B cell (primary cell): Measurements from ENCODE around the gene ASPSCR1. TPM values are rescaled to one million over a fixed set of nuclear protein-coding genes. Genes with fewer than 3 reads are reported as not detected.

ENCODE experiments used
- ATAC-seq: fragments of 200-7000 bp; cut with Tn5 transposase; one replicate; pipeline ENCODE4 v1.10.0; 2021; ENCODE audit warnings: low read depth, mild to moderate bottlenecking, moderate number of reproducible peaks, moderate library complexity
- CTCF ChIA-PET: fragments of 350-600 bp; sonication (Branson Sonifier 250); formaldehyde crosslinking; loops from one replicate; lab custom pipeline; 2021; ENCODE audit warnings: antibody characterized with exemption, inconsistent platforms; lab: Charles Lee
- POLR2A ChIA-PET: fragments of 350-600 bp; sonication (Branson Sonifier 250); formaldehyde crosslinking; loops from one replicate; lab custom pipeline; 2021; ENCODE audit warnings: antibody characterized with exemption; lab: Charles Lee
- DNase-seq: peaks from one replicate; pipeline ENCODE4 v3.0.0; 2013
- H2AFZ ChIP-seq: 2 replicates; pipeline ENCODE4 v1.6.1; 2012; ENCODE audit warnings: mild to moderate bottlenecking, low read depth, low read length; ENCODE audit not compliant: insufficient read depth, poor library complexity, severe bottlenecking
- H3K27ac ChIP-seq, 2 donors: 1 replicate in 1 of 2; 2 replicates in 1 of 2; pipeline ENCODE4 v1.5.1; 2012 to 2013; ENCODE audit warnings: low read length in 2 of 2, mild to moderate bottlenecking in 2 of 2, moderate library complexity in 1 of 2
- H3K27me3 ChIP-seq, 4 experiments: fragments of 200-600 bp in 1 of 4; sonication (generic) in 1 of 4; replicated peaks in 1 of 4; 1 replicate in 2 of 4; 2 replicates in 2 of 4; pipeline versions ENCODE4 v1.6.1 to v1.7.0; 2013 to 2016; ENCODE audit warnings: low read length in 3 of 4, mild to moderate bottlenecking in 2 of 4, mixed read lengths in 1 of 4, moderate library complexity in 1 of 4; ENCODE audit not compliant: insufficient read depth in 4 of 4, control insufficient read depth in 3 of 4; ENCODE audit errors: control extremely low read depth in 1 of 4
- H3K36me3 ChIP-seq, 2 experiments: replicated peaks in 1 of 2; 1 replicate in 1 of 2; 2 replicates in 1 of 2; pipeline versions ENCODE4 v1.6.1 to v1.7.1; 2013; ENCODE audit warnings: low read length in 1 of 2; ENCODE audit not compliant: insufficient read depth in 2 of 2, control insufficient read depth in 1 of 2; ENCODE audit errors: control extremely low read depth in 1 of 2, extremely low read depth in 1 of 2
- H3K4me1 ChIP-seq, 2 donors: fragments of 200-600 bp in 1 of 2; sonication (generic) in 1 of 2; 1 replicate in 1 of 2; 2 replicates in 1 of 2; pipeline versions ENCODE4 v1.5.1 to v1.6.1; 2013 to 2017; ENCODE audit warnings: low read length in 2 of 2; ENCODE audit not compliant: control insufficient read depth in 2 of 2, insufficient read depth in 2 of 2
- H3K4me2 ChIP-seq: replicated peaks from 2 replicates; pipeline ENCODE3; 2012; ENCODE audit warnings: mild to moderate bottlenecking, low read depth, low read length; ENCODE audit not compliant: poor library complexity, severe bottlenecking
- H3K4me3 ChIP-seq, 5 experiments: fragments of 200-600 bp in 1 of 5; sonication (generic) in 1 of 5; 1 replicate in 3 of 5; 2 replicates in 2 of 5; pipeline versions ENCODE4 v1.5.1 to v1.7.0; 2011 to 2016; ENCODE audit warnings: low read length in 4 of 5, mild to moderate bottlenecking in 4 of 5, low read depth in 2 of 5, control low read depth in 1 of 5, moderate library complexity in 1 of 5; ENCODE audit not compliant: insufficient read depth in 1 of 5; ENCODE audit errors: control extremely low read depth in 1 of 5, extremely low read depth in 1 of 5
- H3K79me2 ChIP-seq: fragments of 200-600 bp; sonication (generic); one replicate; pipeline ENCODE4 v1.6.0; 2016; ENCODE audit warnings: low read length; ENCODE audit not compliant: control insufficient read depth, insufficient read depth
- H3K9ac ChIP-seq: fragments of 200-600 bp; sonication (generic); 2 replicates; pipeline ENCODE4 v1.6.1; 2017; ENCODE audit warnings: mild to moderate bottlenecking, low read length, moderate library complexity
- H3K9me3 ChIP-seq, 3 donors: one replicate each; pipeline versions ENCODE4 v1.6.1 to v1.7.1; 2013; ENCODE audit warnings: low read length in 2 of 3; ENCODE audit not compliant: control insufficient read depth in 2 of 3, insufficient read depth in 1 of 3; ENCODE audit errors: control extremely low read depth in 1 of 3
- H4K20me1 ChIP-seq: 2 replicates; pipeline ENCODE4 v1.6.0; 2012; ENCODE audit warnings: mild to moderate bottlenecking, low read length; ENCODE audit not compliant: insufficient read depth, control insufficient read depth, poor library complexity, severe bottlenecking
- H3K27ac Mint-ChIP-seq: one replicate; pipeline ENCODE4 v1.8.0; 2021; ENCODE audit warnings: mixed read lengths
- H3K27me3 Mint-ChIP-seq: one replicate; pipeline ENCODE4 v1.8.0; 2021; ENCODE audit warnings: mixed read lengths
- H3K4me1 Mint-ChIP-seq: one replicate; pipeline ENCODE4 v1.8.0; 2021; ENCODE audit warnings: mixed read lengths
- H3K4me3 Mint-ChIP-seq: one replicate; pipeline ENCODE4 v1.8.0; 2021; ENCODE audit warnings: mixed read lengths
- H3K9me3 Mint-ChIP-seq: one replicate; pipeline ENCODE4 v1.8.0; 2022; ENCODE audit warnings: mixed read lengths; ENCODE audit not compliant: insufficient read depth
- EZH2 ChIP-seq: IDR thresholded peaks from 2 replicates; pipeline ENCODE4 v1.6.1; 2012; ENCODE audit warnings: borderline replicate concordance, low read depth, mild to moderate bottlenecking, moderate library complexity, low read length; ENCODE audit not compliant: insufficient read depth, poor library complexity, severe bottlenecking
- WGBS: methylation state at CpG from one replicate; pipeline ENCODE4 v1.1.5; 2013; ENCODE audit warnings: missing lambda C conversion rate; ENCODE audit not compliant: insufficient coverage; 5-methylcytosine and 5-hydroxymethylcytosine counted together
- intact Hi-C: fragments of 100-400 bp; cut with micrococcal nuclease; formaldehyde crosslinking; loops from one replicate; pipeline ENCODE4 v1.10.0; 2022
- polyA plus RNA-seq: library from polyadenylated mRNA; depleted of rRNA; stranded (reverse); fragments of >200 nt; gene quantifications from 2 replicates; pipeline ENCODE4 v1.2.3, GENCODE V29; 2012
- total RNA-seq, 2 donors: library from RNA; stranded (reverse); fragments of 120-200 nt in 1 of 2; gene quantifications; 1 replicate in 1 of 2; 2 replicates in 1 of 2; pipeline versions ENCODE4 v1.2.3 to v1.2.4, GENCODE V29; 2013 to 2022
- TF ChIP-seq, protein P1 (sequence below): fragments of 200-600 bp; IDR thresholded peaks from one replicate; pipeline ENCODE4 v1.8.0; 2022; ENCODE audit warnings: antibody characterized with exemption, mild to moderate bottlenecking

The ASPSCR1 gene
- total and polyA plus RNA-seq, 2 donors (not counting 1 experiment from before 2014, with no cell fraction given): 34.0 to 46.7 TPM

DNA sequence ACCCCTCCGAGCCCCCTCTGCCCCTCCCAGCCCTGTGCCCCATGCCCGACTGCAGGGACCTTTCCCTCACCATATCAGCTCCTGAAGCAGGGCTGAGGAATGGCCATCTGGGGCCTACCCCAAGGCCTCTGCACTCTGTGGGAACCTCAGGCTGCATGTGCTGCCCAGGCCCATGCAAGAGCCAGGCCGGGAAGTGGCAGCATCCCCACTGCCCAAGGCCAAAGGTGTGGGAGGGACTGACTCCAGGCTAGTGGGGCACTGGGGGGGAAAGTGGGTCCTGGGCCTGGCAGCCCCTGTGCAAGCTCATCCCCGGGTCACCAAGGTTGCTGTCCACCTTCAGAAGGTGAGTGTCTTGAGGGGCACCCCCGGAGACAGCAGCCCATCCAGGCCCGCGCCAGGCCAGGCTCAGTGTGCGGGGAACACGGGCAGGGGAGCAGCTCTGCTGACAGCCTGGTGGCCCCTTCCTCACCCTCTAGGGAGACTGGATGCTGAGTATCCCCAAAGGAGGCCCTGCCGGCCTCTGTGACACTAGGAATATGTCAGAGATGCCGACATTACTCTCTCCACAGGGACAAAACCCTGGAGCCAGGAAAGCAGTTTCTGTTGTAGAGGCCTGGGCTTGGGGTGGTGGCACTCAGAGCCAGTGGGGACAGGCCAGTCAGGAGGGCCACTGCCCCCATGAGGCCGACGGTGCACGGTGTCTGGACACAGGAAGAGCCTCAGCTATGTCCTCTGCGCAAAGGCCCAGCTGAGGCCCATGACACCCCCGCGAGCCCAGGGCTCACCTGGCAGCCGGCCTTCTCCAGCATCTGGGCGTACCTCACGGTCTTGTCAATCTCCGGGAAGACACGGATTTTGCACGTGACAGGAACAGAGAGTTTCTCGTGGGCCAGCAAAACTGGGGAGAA, 84.9 kb downstream of the ASPSCR1 start:
- CTCF ChIA-PET: no interaction called here

DNA sequence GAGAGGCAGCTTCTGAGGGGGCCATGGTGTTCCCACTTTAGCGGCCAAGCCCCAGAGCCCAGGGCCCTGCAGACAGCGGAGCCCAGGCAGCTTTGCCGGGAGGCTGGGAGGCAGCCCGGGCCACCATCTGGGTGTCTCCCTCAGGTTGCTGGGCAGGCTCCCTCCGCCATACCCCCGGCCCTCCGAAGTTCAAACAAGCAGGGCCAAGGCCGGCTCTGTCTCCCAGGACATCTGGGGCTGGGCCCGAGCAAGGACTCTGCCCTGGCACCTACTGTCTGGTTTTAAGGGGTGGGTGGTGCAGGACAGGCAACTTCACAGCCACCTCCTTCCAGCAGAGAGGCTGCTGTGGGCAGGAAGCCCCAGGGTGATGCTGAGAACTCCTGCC, 85.5 kb downstream of the ASPSCR1 start:
- peaks cover 0 to 32% of the 10 kb centered on the region in 2 experiments for H3K36me3 ChIP-seq
- POLR2A ChIA-PET: no interaction called here

More for the DNA sequence above, 84.9 kb downstream of the ASPSCR1 start:
- Histone ChIP-seq H3K27ac (no peak overlapping the region), H3K4me2 (no peak overlapping the region), H3K27me3 (no peaks in the 10 kb centered on the region), H3K36me3 (peaks cover 0 to 34% of the 10 kb centered on the region in 2 experiments), H3K4me3 (no peak overlapping the region), H3K9ac (no peak overlapping the region), H2AFZ (no peak overlapping the region), H3K79me2 (peaks cover 12% of the 10 kb centered on the region), H3K9me3 (no peaks in the 10 kb centered on the region), H3K4me1 (peaks cover 16 to 26% of the 10 kb centered on the region in 2 donors), H4K20me1 (peaks cover 8% of the 10 kb centered on the region)
- no peak for DNase-seq
- WGBS: 94% methylated on average over 21 of the region's 24 CpGs
- Mint-ChIP-seq H3K4me3 (no peak overlapping the region), H3K27ac (no peak overlapping the region), H3K27me3 (no peaks in the 10 kb centered on the region), H3K9me3 (no peaks in the 10 kb centered on the region), H3K4me1 (peaks cover 15% of the 10 kb centered on the region)
- POLR2A ChIA-PET: no interaction called here
- intact Hi-C loops: no loop called here
- no peak for TF ChIP-seq EZH2
- TF ChIP-seq, protein P1, sequence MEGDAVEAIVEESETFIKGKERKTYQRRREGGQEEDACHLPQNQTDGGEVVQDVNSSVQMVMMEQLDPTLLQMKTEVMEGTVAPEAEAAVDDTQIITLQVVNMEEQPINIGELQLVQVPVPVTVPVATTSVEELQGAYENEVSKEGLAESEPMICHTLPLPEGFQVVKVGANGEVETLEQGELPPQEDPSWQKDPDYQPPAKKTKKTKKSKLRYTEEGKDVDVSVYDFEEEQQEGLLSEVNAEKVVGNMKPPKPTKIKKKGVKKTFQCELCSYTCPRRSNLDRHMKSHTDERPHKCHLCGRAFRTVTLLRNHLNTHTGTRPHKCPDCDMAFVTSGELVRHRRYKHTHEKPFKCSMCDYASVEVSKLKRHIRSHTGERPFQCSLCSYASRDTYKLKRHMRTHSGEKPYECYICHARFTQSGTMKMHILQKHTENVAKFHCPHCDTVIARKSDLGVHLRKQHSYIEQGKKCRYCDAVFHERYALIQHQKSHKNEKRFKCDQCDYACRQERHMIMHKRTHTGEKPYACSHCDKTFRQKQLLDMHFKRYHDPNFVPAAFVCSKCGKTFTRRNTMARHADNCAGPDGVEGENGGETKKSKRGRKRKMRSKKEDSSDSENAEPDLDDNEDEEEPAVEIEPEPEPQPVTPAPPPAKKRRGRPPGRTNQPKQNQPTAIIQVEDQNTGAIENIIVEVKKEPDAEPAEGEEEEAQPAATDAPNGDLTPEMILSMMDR: no peak
- no peak for ATAC-seq

More for the DNA sequence above, 85.5 kb downstream of the ASPSCR1 start:
- Mint-ChIP-seq H3K4me1 (peaks cover 15% of the 10 kb centered on the region), H3K27me3 (no peaks in the 10 kb centered on the region), H3K27ac (no peak overlapping the region), H3K9me3 (no peaks in the 10 kb centered on the region), H3K4me3 (no peak overlapping the region)
- no peak overlapping the region for H3K27ac ChIP-seq
- WGBS: 96% methylated on average over 8 of the region's 9 CpGs
- TF ChIP-seq, protein P1: no peak
- TF ChIP-seq EZH2: no peak
- peaks cover 8% of the 10 kb centered on the region for H4K20me1 ChIP-seq
- no peak overlapping the region for H3K4me3 ChIP-seq
- no peaks in the 10 kb centered on the region for H3K9me3 ChIP-seq
- intact Hi-C loops: no loop called here
- no peak overlapping the region for H2AFZ ChIP-seq
- no peak for ATAC-seq
- peaks cover 12% of the 10 kb centered on the region for H3K79me2 ChIP-seq
- no peaks in the 10 kb centered on the region for H3K27me3 ChIP-seq
- H3K4me1 ChIP-seq: peaks cover 16 to 26% of the 10 kb centered on the region in 2 donors
- no peak overlapping the region for H3K9ac ChIP-seq
- no peak overlapping the region for H3K4me2 ChIP-seq
- DNase-seq: no peak
- CTCF ChIA-PET: no interaction called here
